GM19372 (cell line): ENCODE results near the gene GPRIN2.
"Not testable (repeated sequence)": the region's sequence is repeated elsewhere in the genome, so short reads cannot be mapped to it uniquely, and the experiment has no call there.

Experiments used
- ATAC-seq: cut with Tn5 transposase; IDR thresholded peaks from one replicate; pipeline ENCODE4 v1.9.1; 2021; ENCODE audit warnings: mild to moderate bottlenecking, low read depth, moderate library complexity; ENCODE audit not compliant: unreplicated experiment

GPRIN2 gene

DNA sequence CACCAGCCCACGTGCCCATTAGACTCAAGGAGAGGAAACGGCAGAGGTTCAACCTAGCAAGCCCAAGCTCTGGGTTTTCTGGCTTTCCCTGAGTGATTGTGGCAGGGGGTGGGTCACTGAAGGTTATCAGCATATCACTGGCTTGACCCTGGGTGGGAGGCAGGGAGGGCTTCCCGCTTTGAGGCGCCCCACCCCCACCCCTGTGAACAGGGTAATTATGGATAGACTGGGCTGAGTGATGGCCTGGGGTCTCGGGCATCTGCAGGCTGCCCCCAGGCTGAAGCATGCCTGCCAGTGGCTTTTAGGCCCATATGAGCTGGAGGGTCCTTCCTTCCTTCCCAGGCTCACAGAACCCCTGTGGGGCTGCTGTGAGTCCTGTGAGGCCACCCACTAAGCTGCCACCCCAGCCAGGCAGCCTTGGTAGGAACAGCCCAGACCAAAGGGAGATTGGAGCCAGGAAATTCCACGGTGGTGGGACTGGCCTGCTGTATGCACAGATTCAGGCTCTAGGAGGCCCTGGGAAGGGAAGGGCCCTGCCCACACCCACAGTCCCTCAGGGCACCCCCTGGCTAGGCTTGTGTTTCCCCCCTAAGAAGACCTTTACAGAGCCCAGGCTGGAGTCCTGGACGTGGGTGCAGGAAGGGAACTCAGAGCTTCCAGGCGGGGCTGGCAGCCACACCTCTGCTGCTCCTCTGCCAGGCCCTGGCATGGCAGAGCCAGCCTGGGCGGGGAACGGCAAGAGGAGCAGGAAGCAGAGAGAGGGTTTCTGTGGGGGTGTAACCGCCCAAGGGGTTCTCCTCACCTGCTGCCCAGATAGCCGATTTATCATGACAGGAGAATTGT lies 33.1 kb downstream of the GPRIN2 start:
- no peak for ATAC-seq

DNA sequence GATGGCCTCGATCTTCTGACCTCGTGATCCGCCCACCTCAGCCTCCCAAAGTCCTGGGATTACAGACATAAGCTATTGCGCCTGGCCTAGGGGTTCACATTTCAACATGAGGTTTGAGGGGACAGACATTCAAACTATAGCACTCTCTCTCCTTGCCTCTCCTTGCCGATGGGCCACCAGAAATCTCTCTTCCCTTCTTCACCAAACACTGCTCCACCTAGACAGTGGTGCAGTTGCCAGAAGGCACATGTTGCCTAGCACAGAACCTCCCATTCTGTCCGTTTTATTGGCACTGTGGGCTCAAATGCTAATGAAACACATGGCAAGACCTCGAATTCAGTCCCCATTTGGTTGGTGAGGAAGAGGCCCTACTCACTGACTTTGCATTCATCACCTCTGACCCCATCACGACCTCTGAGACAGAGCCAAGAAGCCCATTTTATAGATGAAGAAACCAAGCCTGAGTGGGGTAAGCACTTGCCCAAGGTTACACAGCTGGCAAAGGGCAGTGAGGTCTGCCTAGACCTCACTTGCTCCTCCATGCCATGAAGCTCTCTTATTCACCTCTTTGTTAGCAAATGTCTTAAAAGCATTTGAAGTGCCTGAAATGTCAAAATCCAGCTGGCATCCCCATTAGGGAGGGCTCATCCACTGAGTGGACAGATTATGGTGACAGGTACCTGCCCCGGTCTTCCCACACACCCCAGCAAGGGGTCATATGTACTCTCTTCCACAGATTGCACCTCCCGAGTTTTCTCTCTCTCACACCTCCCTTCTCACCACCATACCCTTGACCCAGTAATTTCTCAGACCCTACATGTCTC lies 34.0 kb downstream of the GPRIN2 start:
- ATAC-seq: no peak

DNA sequence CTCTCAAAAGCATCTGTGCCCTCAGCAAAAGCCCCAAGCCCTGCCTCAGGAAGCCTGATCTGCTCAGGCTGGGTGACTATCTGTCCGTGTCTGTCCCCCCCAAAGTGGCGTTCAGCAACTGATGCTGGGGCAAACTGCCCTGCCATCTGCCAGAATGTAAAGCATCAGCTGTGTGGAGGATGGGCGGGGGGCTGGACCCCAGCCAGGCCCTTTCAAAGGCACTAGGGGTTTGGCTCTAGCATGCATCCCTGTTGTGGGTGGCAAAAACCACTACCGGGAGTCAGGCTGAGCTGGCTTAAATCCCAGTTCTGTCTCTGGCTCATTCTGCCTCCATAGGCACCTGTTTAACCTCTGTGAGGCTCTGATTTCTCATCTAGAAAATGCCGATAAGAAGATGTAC lies 35.5 kb downstream of the GPRIN2 start:
- ATAC-seq: no peak

DNA sequence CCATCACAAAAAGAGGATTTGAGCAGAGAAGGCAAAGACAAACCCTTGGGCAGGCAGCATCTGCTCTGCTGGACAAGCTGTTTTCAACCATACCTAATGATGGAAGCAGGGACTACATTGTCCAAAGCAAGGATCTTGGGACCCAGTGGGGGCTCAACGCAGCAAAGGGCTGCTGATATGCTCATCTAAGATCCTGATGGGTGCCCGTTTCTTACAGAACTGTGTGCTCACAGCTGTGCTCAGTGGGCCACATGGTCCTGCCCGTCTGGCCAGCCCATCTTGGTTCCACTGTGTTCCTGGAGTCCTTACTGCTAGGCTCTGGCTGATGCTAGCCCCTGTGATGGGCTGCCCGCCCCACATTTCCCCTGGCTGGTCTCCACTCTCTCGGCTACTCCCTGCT lies 36.1 kb downstream of the GPRIN2 start:
- no peak for ATAC-seq

DNA sequence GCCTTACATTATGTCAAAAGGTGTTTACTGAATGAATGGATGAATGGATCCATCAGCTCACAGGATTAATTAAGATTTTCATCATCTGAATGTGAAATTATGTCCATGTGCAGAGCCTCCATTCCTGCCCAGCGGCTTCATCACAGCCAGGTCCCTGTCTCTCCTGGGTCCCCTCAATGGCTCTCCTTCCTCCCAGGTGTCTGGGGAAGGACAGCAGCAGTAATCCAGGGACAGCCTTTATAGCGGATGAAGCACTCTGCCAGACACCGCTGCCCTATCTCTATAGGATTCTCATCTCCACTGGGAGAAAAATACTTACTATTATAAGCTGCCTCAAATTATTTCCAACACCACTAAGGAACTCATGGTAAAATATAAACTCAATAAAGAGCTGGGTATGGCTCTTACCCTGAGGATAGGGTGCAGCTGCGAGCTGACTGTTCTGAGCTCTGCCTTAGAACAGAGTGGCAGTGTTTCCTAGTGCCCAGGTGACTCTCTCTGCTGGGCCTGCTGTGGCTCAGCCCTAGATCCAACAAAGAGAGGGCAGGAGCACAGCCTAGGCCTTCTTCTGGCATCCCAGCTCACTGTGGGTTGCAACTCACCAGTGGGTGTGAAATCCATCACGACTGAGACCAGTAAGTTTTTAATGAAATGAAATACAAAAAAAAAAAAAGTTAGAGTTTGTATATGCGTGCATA lies 38.3 kb downstream of the GPRIN2 start:
- no peak for ATAC-seq

DNA sequence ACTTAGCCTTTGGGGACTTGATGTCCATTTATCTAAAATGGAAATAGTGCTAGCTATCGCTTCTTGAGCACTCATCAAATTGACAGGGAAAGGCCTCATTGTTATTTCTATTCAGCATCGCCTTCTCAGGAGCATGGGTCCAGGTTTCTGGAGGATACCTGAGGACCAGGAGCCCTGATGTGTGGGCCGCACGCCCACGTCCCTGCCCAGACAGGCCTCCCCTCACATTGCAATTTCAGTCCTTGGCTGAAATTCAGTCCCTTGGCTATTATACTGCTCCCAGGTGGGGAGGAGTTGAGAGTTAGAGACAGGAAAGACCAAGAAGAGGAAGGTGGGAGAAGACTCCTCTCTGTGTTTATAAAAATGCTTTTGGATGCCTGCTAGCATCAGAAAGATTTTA lies 38.9 kb downstream of the GPRIN2 start:
- ATAC-seq: no peak

DNA sequence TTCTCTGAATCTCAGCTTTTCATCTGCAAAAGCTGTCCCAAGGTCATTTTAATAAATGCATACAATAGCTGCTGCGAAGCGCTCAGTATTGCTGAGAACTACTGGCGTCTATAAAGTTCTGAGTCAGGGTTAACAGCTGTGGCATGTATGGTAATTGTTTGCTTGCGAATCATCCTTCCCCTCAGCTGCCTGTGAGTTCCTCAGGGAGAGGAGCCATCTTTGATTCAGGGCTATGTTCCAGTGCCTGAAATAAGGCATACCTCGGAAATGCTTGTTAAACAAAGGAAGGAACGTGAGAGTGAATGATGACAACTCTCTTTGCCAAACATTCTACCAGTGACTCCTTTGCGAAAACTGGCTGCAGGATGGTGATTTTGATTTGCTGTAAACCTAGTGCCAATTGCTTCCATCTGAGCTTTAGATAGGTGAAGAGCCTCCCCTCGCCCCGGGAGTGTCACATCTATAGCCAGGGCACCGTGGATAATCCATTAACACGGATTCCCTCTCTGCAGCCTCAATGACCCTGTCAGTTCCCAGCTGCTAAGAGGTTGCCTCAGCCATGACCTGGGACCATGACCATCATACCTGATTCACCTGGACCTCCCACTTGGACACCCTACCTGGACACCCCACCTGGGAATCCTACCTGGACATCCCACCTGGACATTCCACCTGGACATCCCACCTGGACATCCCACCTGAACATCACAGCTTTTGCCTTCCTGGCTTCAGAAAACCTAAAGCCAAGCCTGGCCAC lies 39.6 kb downstream of the GPRIN2 start:
- ATAC-seq: no peak

GRCh38 chr10:46515793-46516192 lies 40.7 kb downstream of the GPRIN2 start:
- no peak for ATAC-seq

DNA sequence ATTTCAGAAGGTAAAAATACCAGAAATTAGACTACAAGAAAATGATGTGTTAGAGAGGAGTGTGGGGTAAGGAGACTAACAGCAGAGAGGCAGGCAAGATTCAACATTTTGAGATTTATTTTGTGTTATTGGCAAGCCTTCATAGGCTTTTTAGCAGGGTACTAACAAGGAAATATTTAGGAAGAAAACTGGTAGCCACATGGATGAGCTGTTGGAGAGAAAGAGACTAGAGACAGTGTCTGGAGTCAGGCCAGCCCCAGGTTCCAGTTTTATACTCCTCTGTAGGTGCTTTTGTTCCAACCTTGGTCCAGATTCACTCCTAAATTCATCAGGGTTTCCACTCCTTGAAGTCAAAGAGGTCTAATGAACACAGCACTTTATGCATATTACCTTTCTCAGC lies 41.1 kb downstream of the GPRIN2 start:
- no peak for ATAC-seq

- ATAC-seq: no peak
These were observed 41.6 kb downstream of the GPRIN2 start for GRCh38 chr10:46514899-46515298.

DNA sequence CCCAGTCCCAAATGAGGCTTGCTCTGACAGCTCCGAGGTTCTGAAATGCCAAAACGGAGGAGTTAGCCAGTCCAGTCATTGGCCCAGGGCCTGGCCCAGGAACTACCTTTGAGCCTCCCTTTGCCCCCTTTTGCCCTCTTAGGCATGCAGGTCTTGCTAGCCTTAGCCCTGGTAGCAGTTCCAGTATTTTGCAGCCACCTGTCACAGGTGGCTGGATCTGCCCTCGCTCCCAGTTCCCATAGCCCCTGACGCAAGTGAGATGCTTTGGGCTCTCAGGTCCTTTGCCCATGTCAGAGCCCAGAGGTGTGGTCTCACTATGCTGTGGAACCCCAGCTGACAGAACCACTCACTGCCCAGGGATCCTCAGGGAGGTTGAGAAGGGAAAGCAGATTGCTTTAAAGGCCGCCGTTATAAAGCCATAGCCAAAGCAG lies 42.0 kb downstream of the GPRIN2 start:
- ATAC-seq: no peak

GRCh38 chr10:46513333-46513732 lies 43.1 kb downstream of the GPRIN2 start:
- ATAC-seq: not testable (repeated sequence)

GRCh38 chr10:46512725-46513124 lies 43.7 kb downstream of the GPRIN2 start:
- ATAC-seq: not testable (repeated sequence)

DNA sequence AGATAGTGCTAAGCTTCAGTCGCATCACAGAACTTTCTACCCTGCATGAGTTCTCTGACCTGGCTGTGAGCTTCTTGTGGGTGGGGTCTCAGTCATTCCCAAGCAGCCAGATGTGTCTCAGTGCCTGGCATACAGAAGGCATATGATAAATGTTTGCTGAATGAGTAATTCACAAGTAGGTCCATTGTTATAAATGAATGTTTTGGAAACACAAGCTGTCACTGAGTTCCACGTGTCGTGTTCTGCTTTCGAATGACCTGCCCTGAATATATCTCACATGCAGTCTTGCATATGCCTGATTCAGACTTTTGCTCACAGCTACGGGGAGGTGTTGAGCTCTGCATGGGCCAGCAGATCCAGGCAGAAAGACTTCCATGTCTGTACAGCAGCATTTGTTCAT lies 44.5 kb downstream of the GPRIN2 start:
- ATAC-seq: not testable (repeated sequence)
